OCI-LY1 (cell line): ENCODE results near the gene ZP2.
"Not testable (repeated sequence)": the region's sequence is repeated elsewhere in the genome, so short reads cannot be mapped to it uniquely, and the experiment has no call there.

ENCODE experiments used
- CTCF ChIP-seq: fragments of 200-600 bp; sonication (generic), shearing (Covaris generic); IDR thresholded peaks from 2 replicates; pipeline ENCODE4 v1.5.1; 2017; ENCODE audit warnings: mild to moderate bottlenecking, antibody characterized with exemption, low read length, moderate library complexity, mixed read lengths
- EZH2 ChIP-seq: fragments of 200-600 bp; sonication (generic), shearing (Covaris generic); IDR thresholded peaks from 2 replicates; pipeline ENCODE4 v1.8.0; 2017; ENCODE audit warnings: borderline replicate concordance, mixed run types, mild to moderate bottlenecking, antibody characterized with exemption, low read length, moderate library complexity, mixed read lengths

DNA sequence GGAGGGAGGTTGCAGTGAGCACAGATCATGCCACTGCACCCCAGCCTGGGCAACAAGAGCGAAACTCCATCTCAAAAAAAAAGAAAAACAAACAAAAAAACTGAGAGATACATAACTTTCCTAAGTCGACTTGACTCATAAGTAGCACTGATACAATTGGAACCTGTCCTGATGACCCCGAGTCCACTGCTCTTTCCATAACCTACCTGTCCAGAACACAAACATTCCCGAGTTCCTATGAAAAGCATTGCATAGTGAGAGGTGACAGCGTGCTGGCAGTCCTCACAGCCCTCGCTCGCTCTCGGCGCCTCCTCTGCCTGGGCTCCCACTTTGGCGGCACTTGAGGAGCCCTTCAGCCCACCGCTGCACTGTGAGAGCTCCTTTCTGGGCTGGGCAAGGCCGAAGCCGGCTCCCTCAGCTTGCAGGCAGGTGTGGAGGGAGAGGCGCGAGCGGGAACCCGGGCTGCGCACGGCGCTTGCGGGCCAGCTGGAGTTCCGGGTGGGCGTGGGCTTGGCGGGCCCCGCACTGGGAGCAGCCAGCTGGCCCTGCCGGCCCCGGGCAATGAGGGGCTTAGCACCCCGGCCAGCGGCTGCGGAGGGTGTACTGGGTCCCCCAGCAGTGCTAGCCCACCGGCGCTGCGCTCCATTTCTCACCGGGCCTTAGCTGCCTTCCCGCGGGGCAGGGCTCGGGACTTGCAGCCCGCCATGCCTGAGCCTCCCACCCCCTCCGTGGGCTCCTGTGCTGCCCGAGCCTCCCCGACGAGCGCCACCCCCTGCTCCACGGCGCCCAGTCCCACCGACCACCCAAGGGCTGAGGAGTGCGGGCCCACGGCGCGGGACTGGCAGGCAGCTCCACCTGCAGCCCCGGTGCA is 59.0 kb downstream of the ZP2 start:
- TF ChIP-seq CTCF, EZH2: not testable (repeated sequence)
